Glutamatergic neuron (in vitro differentiated cells): ENCODE data around the gene TEX261. TPM values are rescaled to one million over a fixed set of nuclear protein-coding genes. Genes with fewer than 3 reads are reported as not detected.

Source experiments
- DNase-seq: peaks from one replicate; pipeline ENCODE4 v3.0.0; 2022
- H3K27ac Mint-ChIP-seq: one replicate; pipeline ENCODE4 v1.8.0; 2020; ENCODE audit warnings: mild to moderate bottlenecking, mixed read lengths, inconsistent platforms; ENCODE audit not compliant: unreplicated experiment
- H3K27me3 Mint-ChIP-seq: one replicate; pipeline ENCODE4 v1.8.0; 2020; ENCODE audit warnings: mild to moderate bottlenecking, moderate library complexity, mixed read lengths, inconsistent platforms; ENCODE audit not compliant: unreplicated experiment
- H3K36me3 Mint-ChIP-seq: one replicate; pipeline ENCODE4 v1.8.0; 2020; ENCODE audit warnings: mild to moderate bottlenecking, mixed read lengths, inconsistent platforms; ENCODE audit not compliant: unreplicated experiment
- H3K4me1 Mint-ChIP-seq: one replicate; pipeline ENCODE4 v1.8.0; 2020; ENCODE audit warnings: mild to moderate bottlenecking, low read depth, mixed read lengths, inconsistent platforms; ENCODE audit not compliant: unreplicated experiment
- H3K4me3 Mint-ChIP-seq: one replicate; pipeline ENCODE4 v1.8.0; 2020; ENCODE audit warnings: mild to moderate bottlenecking, mixed read lengths, inconsistent platforms; ENCODE audit not compliant: unreplicated experiment
- H3K9me3 Mint-ChIP-seq: one replicate; pipeline ENCODE4 v1.8.0; 2020; ENCODE audit warnings: mild to moderate bottlenecking, moderate library complexity, mixed read lengths, inconsistent platforms; ENCODE audit not compliant: unreplicated experiment
- total RNA-seq: library from RNA; stranded (reverse); fragmentation: NEBNext Ultra II Directional; extraction: Animal tissue kit (Norgen Biotek cat#: 25700); gene quantifications from one replicate; pipeline ENCODE4 v1.2.1, GENCODE V29; 2021; ENCODE audit not compliant: unreplicated experiment
- TF ChIP-seq, protein P1 (sequence below): fragments of 200-600 bp; sonication (generic); IDR thresholded peaks from one replicate; pipeline ENCODE4 v1.5.0; 2021; ENCODE audit not compliant: partially characterized antibody, unreplicated experiment

The TEX261 gene
- total RNA-seq, 1 donor from 2014 or later = 43.0 TPM

- Mint-ChIP-seq H3K4me3 (no peak overlapping the region), H3K27me3 (peaks cover 7% of the 10 kb centered on the region), H3K27ac (no peak overlapping the region), H3K4me1 (peaks cover 17% of the 10 kb centered on the region), H3K36me3 (peaks cover 11% of the 10 kb centered on the region), H3K9me3 (peaks cover 4% of the 10 kb centered on the region)
- TF ChIP-seq, protein P1, sequence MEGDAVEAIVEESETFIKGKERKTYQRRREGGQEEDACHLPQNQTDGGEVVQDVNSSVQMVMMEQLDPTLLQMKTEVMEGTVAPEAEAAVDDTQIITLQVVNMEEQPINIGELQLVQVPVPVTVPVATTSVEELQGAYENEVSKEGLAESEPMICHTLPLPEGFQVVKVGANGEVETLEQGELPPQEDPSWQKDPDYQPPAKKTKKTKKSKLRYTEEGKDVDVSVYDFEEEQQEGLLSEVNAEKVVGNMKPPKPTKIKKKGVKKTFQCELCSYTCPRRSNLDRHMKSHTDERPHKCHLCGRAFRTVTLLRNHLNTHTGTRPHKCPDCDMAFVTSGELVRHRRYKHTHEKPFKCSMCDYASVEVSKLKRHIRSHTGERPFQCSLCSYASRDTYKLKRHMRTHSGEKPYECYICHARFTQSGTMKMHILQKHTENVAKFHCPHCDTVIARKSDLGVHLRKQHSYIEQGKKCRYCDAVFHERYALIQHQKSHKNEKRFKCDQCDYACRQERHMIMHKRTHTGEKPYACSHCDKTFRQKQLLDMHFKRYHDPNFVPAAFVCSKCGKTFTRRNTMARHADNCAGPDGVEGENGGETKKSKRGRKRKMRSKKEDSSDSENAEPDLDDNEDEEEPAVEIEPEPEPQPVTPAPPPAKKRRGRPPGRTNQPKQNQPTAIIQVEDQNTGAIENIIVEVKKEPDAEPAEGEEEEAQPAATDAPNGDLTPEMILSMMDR = no peak
- DNase-seq = no peak
These were observed 4.5 kb downstream of the TEX261 start for GRCh38 chr2:70990216-70990615.

- Mint-ChIP-seq H3K27ac (no peak overlapping the region), H3K27me3 (peaks cover 5% of the 10 kb centered on the region), H3K9me3 (peaks cover 3% of the 10 kb centered on the region), H3K36me3 (peaks cover 11% of the 10 kb centered on the region), H3K4me1 (peaks cover 21% of the 10 kb centered on the region), H3K4me3 (no peak overlapping the region)
- no peak for DNase-seq
- TF ChIP-seq, protein P1 = no peak
These were observed 5.7 kb downstream of the TEX261 start for GRCh38 chr2:70988726-70989648.

DNA sequence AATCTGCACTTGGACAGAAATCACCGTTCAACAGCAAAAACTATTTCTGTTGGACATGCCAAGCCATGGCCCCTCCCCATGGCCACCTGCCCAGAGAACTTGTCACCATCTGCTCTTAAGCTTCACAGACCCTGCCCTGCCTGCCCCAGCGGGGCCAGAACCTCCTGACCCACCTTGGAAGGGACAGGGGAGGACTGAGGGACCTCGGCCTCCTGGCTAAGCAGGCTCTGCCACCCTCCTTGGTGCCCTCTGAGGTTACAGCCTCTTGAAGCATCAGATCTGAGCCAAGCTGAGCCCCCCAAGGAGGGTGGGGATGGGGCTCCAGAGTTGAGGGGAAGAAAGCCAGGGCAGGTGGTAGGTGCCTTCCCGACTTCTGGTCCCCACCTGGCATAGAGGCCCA is 6.5 kb downstream of the TEX261 start:
- H3K4me3 Mint-ChIP-seq = no peak overlapping the region
- no peak for DNase-seq

DNA sequence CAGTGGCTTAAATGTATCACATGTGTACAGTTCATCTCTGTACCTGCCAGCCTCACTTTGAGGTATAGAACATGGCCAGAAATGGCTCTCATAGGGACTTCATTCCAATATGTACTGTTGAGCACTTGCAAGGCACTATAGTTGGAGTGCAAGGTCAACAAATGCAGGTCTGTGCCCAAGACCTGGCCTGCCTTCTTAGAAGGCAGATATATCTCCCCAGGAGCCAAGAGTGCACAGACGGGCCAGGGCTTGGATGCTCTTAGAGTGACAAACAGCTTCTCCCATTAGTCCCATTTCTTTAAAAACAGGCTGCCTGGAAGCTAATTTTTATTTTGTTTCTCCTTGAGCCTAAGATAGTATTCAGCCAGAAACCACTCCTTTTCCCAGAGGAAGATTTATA is 7.3 kb downstream of the TEX261 start:
- peaks cover 2% of the 10 kb centered on the region for H3K27me3 Mint-ChIP-seq
- H3K27ac Mint-ChIP-seq = no peak overlapping the region
- H3K4me3 Mint-ChIP-seq = no peak overlapping the region
- no peak for DNase-seq
- peaks cover 1% of the 10 kb centered on the region for H3K9me3 Mint-ChIP-seq
- H3K4me1 Mint-ChIP-seq = peaks cover 10% of the 10 kb centered on the region
- H3K36me3 Mint-ChIP-seq = peaks cover 11% of the 10 kb centered on the region
- TF ChIP-seq, protein P1 = no peak

More for the DNA sequence above, 6.5 kb downstream of the TEX261 start:
- Mint-ChIP-seq H3K27ac (no peak overlapping the region), H3K9me3 (peaks cover 1% of the 10 kb centered on the region), H3K27me3 (peaks cover 2% of the 10 kb centered on the region), H3K36me3 (peaks cover 11% of the 10 kb centered on the region), H3K4me1 (peaks cover 12% of the 10 kb centered on the region)
- TF ChIP-seq, protein P1 = no peak
